KMS-11 (cell line): ENCODE measurements around the gene FITM2.

Source experiments
- H2AFZ ChIP-seq: fragments of 200-600 bp; sonication (generic); 2 replicates; pipeline ENCODE4 v1.6.1; 2016; ENCODE audit warnings: antibody characterized with exemption, mixed run types, low read depth
- H3K27ac ChIP-seq: fragments of 200-600 bp; sonication (generic); 2 replicates; pipeline ENCODE4 v1.6.1; 2016; ENCODE audit warnings: mild to moderate bottlenecking, mixed run types
- H3K27me3 ChIP-seq: fragments of 200-600 bp; sonication (generic); 2 replicates; pipeline ENCODE4 v1.6.1; 2017; ENCODE audit warnings: mild to moderate bottlenecking, low read depth, mixed run types, moderate library complexity; ENCODE audit not compliant: insufficient read depth
- H3K36me3 ChIP-seq: fragments of 200-600 bp; sonication (generic); 2 replicates; pipeline ENCODE4 v1.6.1; 2017; ENCODE audit warnings: mild to moderate bottlenecking, mixed run types; ENCODE audit not compliant: insufficient read depth
- H3K4me1 ChIP-seq: fragments of 200-600 bp; sonication (generic); 2 replicates; pipeline ENCODE4 v1.6.1; 2016; ENCODE audit warnings: mild to moderate bottlenecking, low read depth, mixed run types; ENCODE audit not compliant: poor library complexity, severe bottlenecking
- H3K4me2 ChIP-seq: fragments of 200-600 bp; sonication (generic); 2 replicates; pipeline ENCODE4 v1.7.0; 2016; ENCODE audit warnings: mild to moderate bottlenecking, mixed run types
- H3K4me3 ChIP-seq: fragments of 200-600 bp; sonication (generic); IDR thresholded peaks from 2 replicates; pipeline ENCODE4 v1.6.1; 2017; ENCODE audit warnings: low read depth, low read length, mixed read lengths; ENCODE audit not compliant: insufficient read depth
- H3K79me2 ChIP-seq: fragments of 200-600 bp; sonication (generic); 2 replicates; pipeline ENCODE4 v1.6.1; 2016; ENCODE audit warnings: low read depth, mixed run types; ENCODE audit not compliant: insufficient read depth
- H3K9ac ChIP-seq: fragments of 200-600 bp; sonication (generic); 2 replicates; pipeline ENCODE4 v1.6.1; 2016; ENCODE audit warnings: mild to moderate bottlenecking, mixed run types
- H4K20me1 ChIP-seq: fragments of 200-600 bp; sonication (generic); 2 replicates; pipeline ENCODE4 v1.6.1; 2016; ENCODE audit warnings: mild to moderate bottlenecking, mixed run types; ENCODE audit not compliant: insufficient read depth
- TF ChIP-seq, protein P1 (sequence below): fragments of 200-600 bp; sonication (generic); conservative IDR thresholded peaks from 2 replicates; pipeline ENCODE4 v1.6.1; 2017; ENCODE audit warnings: low read depth, mild to moderate bottlenecking, antibody characterized with exemption, low read length, moderate library complexity, mixed read lengths

FITM2 gene

DNA sequence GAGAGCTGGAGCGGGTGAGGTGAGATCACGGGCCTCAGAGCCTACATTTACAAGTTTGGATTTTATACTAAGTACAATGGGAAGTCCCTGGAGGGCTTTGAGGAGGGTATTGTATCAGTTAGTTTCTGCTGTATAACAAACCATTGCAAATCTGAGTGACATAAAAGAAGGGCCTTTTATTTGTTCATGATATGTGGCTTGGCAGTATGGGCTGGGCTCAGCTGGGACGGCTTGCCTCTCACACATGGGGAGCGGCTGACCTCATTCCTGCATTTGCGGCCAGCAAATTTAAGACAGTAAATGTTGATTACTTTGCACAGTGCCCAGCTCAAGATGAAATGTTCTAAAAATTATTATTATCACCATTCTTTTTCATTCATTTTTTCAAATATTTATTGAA lies 42.2 kb downstream of the FITM2 start:
- Histone ChIP-seq H3K79me2 (no peaks in the 10 kb centered on the region), H3K9ac (no peak overlapping the region), H3K36me3 (no peaks in the 10 kb centered on the region), H3K4me1 (no peaks in the 10 kb centered on the region), H3K27ac (no peak overlapping the region), H2AFZ (no peak overlapping the region), H3K27me3 (no peaks in the 10 kb centered on the region), H3K4me2 (no peak overlapping the region), H3K4me3 (no peak overlapping the region), H4K20me1 (no peaks in the 10 kb centered on the region)
- TF ChIP-seq, protein P1, sequence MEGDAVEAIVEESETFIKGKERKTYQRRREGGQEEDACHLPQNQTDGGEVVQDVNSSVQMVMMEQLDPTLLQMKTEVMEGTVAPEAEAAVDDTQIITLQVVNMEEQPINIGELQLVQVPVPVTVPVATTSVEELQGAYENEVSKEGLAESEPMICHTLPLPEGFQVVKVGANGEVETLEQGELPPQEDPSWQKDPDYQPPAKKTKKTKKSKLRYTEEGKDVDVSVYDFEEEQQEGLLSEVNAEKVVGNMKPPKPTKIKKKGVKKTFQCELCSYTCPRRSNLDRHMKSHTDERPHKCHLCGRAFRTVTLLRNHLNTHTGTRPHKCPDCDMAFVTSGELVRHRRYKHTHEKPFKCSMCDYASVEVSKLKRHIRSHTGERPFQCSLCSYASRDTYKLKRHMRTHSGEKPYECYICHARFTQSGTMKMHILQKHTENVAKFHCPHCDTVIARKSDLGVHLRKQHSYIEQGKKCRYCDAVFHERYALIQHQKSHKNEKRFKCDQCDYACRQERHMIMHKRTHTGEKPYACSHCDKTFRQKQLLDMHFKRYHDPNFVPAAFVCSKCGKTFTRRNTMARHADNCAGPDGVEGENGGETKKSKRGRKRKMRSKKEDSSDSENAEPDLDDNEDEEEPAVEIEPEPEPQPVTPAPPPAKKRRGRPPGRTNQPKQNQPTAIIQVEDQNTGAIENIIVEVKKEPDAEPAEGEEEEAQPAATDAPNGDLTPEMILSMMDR: no peak

DNA sequence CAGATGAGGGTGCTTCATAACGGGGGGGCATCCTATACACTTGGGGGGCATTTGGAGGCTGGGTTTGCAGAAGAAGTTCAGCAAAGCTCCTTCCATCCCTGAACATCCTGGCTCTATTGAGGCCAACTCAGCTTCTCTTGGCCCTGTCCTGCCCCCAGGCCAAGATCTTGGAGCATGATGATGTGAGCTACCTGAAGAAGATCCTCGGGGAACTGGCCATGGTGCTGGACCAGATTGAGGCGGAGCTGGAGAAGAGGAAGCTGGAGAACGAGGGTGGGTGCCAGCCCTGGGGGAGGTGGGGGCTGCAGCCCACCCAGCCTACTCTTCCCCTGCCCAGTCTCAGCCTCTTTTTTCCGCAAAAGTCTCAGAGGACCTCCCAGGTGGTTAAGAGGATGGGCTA lies 46.7 kb downstream of the FITM2 start:
- Histone ChIP-seq H3K4me2 (no peak overlapping the region), H3K4me1 (no peaks in the 10 kb centered on the region), H3K9ac (no peak overlapping the region), H2AFZ (no peak overlapping the region), H4K20me1 (no peaks in the 10 kb centered on the region), H3K4me3 (no peak overlapping the region), H3K79me2 (no peaks in the 10 kb centered on the region), H3K27me3 (no peaks in the 10 kb centered on the region), H3K36me3 (no peaks in the 10 kb centered on the region), H3K27ac (no peak overlapping the region)
- TF ChIP-seq, protein P1: no peak

DNA sequence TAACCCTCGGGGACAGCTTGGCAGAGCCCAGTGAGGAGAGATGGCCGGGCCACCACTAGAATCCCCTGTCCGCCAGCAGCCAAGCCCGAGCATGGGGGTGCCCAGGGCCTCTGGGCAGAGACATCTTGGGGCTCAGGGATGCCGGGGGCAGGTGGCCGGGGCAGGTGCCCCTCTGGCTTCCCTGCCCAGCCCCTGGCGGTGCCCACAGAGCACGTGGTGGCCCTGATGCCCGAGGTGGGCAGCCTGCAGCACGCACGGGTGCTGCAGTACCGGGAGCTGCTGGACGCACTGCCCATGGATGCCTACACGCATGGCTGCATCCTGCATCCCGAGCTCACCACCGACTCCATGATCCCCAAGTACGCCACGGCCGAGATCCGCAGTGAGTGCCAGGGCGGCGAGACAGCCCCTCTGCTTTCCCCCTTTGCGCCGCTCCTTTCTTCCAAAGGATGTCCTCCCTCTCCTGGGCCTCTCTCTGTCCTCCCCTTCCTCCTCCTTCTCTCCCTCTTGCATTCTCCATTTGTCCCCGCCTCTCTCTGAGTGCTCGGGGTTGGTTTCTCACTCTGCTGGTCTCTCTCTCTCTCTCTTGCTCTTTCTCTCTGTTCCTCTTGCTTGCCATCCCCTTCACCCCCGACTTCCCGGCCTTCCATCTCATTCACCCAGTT lies 52.6 kb downstream of the FITM2 start:
- Histone ChIP-seq H3K4me1 (no peaks in the 10 kb centered on the region), H3K27me3 (no peaks in the 10 kb centered on the region), H3K4me3 (no peak overlapping the region), H3K27ac (no peak overlapping the region), H3K36me3 (no peaks in the 10 kb centered on the region), H2AFZ (no peak overlapping the region), H4K20me1 (no peaks in the 10 kb centered on the region), H3K79me2 (no peaks in the 10 kb centered on the region), H3K9ac (no peak overlapping the region), H3K4me2 (no peak overlapping the region)
- TF ChIP-seq, protein P1: no peak

DNA sequence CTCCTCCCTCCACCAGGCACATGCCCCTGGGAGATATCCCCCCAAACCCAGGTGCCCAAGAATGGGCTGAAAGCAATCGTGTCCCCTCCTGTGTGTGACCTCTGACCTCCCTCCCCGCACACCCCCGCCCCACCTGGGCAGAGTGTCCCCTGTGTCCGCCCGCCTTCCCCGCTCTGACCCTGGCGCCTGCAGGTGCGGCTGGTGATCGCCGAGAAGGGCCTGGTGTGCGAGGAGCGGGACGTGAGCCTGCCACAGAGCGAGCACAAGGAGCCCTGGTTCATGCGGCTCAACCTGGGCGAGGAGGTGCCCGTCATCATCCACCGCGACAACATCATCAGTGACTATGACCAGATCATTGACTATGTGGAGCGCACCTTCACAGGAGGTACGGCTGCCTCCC lies 54.0 kb downstream of the FITM2 start:
- Histone ChIP-seq H3K27ac (no peak overlapping the region), H4K20me1 (no peaks in the 10 kb centered on the region), H3K36me3 (no peaks in the 10 kb centered on the region), H3K27me3 (no peaks in the 10 kb centered on the region), H3K4me2 (no peak overlapping the region), H3K9ac (no peak overlapping the region), H2AFZ (no peak overlapping the region), H3K79me2 (no peaks in the 10 kb centered on the region), H3K4me1 (no peaks in the 10 kb centered on the region), H3K4me3 (no peak overlapping the region)
- TF ChIP-seq, protein P1: no peak
